Measurements from ENCODE around the gene ZC3H14.
A peak's percentile ranks its signal among the peaks of the same experiment; 100 is the strongest.

Gene ZC3H14

GRCh38 chr14:88563845-88564244 lies 1.0 kb downstream of the ZC3H14 start:
- no peak for TF ChIP-seq CTCF (IDR thresholded peaks at IDR 0.05)
- peak overlapping the region; percentile 92 for H3K4me3 ChIP-seq
- peak overlapping the region in 1 of 2 donors; percentile 92 for H3K27ac ChIP-seq
- DNase-seq (ENCODE audit: low spot score): no peak

- Histone ChIP-seq H3K4me3 (no peak overlapping the region), H3K27ac (no peak overlapping the region)
- DNase-seq (ENCODE audit: low spot score): no peak
- no peak for TF ChIP-seq CTCF (IDR thresholded peaks at IDR 0.05)
Measured at GRCh38 chr14:88565427-88565826, 2.6 kb downstream of the ZC3H14 start.

- DNase-seq (ENCODE audit: low spot score): no peak
- Histone ChIP-seq H3K4me3 (no peak overlapping the region), H3K27ac (no peak overlapping the region)
- no peak for TF ChIP-seq CTCF (IDR thresholded peaks at IDR 0.05)
Measured at GRCh38 chr14:88568196-88568595, 5.4 kb downstream of the ZC3H14 start.

- no peak for TF ChIP-seq CTCF (IDR thresholded peaks at IDR 0.05)
- Histone ChIP-seq H3K4me3 (no peak overlapping the region), H3K27ac (no peak overlapping the region)
- DNase-seq (ENCODE audit: low spot score): no peak
Measured at GRCh38 chr14:88572117-88572516, 9.3 kb downstream of the ZC3H14 start.

GRCh38 chr14:88576222-88576621 lies 13.4 kb downstream of the ZC3H14 start:
- Histone ChIP-seq H3K27ac (no peak overlapping the region), H3K4me3 (no peak overlapping the region)
- TF ChIP-seq CTCF (IDR thresholded peaks at IDR 0.05): no peak
- no peak for DNase-seq (ENCODE audit: low spot score)

- DNase-seq (ENCODE audit: low spot score): no peak
- Histone ChIP-seq H3K27ac (no peak overlapping the region), H3K4me3 (no peak overlapping the region)
- no peak for TF ChIP-seq CTCF (IDR thresholded peaks at IDR 0.05)
Measured at GRCh38 chr14:88584451-88584850, 21.6 kb downstream of the ZC3H14 start.

GRCh38 chr14:88588081-88588480 lies 25.2 kb downstream of the ZC3H14 start:
- Histone ChIP-seq H3K4me3 (no peak overlapping the region), H3K27ac (no peak overlapping the region)
- no peak for DNase-seq (ENCODE audit: low spot score)
- no peak for TF ChIP-seq CTCF (IDR thresholded peaks at IDR 0.05)

Data from coronary artery (tissue), 2 donors.